Smooth muscle cell of the pulmonary artery (primary cell): ENCODE results near the gene OR13C3. TPM values are rescaled to one million over a fixed set of nuclear protein-coding genes. Genes with fewer than 3 reads are reported as not detected.

Source experiments
- total RNA-seq: library from RNA; depleted of rRNA; stranded (reverse); fragments of >200 nt; gene quantifications from 2 replicates; pipeline ENCODE4 v1.2.3, GENCODE V29; 2014

The OR13C3 gene
- total RNA-seq, result 0.07 TPM in 1 of 2 replicates, not detected in the other

GRCh38 chr9:104536756-104537155 lies at the start of gene OR13C3:
Gene OR13C3, minus strand, starts transcription at chr9:104536856. Its CDS starts 133 bp downstream, at chr9:104536723.

DNA sequence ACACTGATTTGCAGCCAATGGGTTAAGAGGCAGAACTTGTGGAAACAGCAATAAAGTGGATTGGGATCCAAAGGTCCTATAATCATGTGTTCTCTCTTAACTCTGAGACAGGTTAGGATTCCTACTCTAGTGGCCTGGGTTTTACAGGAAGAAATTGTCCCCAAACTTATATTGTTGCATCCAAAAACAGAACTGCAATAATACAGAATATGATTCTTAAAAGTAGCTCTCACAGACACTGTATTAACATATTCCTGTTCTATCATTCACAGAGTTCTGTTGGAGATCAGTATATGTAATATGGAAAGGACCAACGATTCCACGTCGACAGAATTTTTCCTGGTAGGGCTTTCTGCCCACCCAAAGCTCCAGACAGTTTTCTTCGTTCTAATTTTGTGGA lies 32.2 kb upstream of the OR13C3 start, which contains the start of gene OR13C8:
Gene OR13C8 (plus strand): TSS at position 301 of the 400 bp plus-strand sequence. CDS start 0 bp downstream, at position 301.

GRCh38 chr9:104527109-104527508 lies 9.5 kb downstream of the OR13C3 start, which contains the start of gene OR13C4:
Gene OR13C4, minus strand, starts transcription at chr9:104527209. Its CDS starts 0 bp downstream, at chr9:104527209.

GRCh38 chr9:104503963-104504362 lies 32.7 kb downstream of the OR13C3 start, which contains the start of gene OR13F1:
Gene OR13F1, plus strand, starts transcription at chr9:104504263. Its CDS starts 0 bp downstream, at chr9:104504263.

Other genes starting within 250 kb of the OR13C3 start
- gene OR13F1, start 32.6 kb downstream of the OR13C3 start, total RNA-seq, result not detected in 2 replicates
- not detected in 2 replicates for gene OR13C4, start 9.6 kb downstream of the OR13C3 start, total RNA-seq
- gene OR13C8, start 32.3 kb upstream of the OR13C3 start, total RNA-seq, result not detected in 2 replicates
- gene OR13C5, start 62.6 kb upstream of the OR13C3 start, total RNA-seq, result 0.13 TPM in 1 of 2 replicates, not detected in the other
- gene OR13C2, start 68.8 kb upstream of the OR13C3 start, total RNA-seq, result 0.20 TPM in 1 of 2 replicates, not detected in the other
- gene OR13C9, start 81.3 kb upstream of the OR13C3 start, total RNA-seq, result 0.10 TPM in 1 of 2 replicates, not detected in the other
- not detected in 2 replicates for gene OR13D1, start 157.7 kb upstream of the OR13C3 start, total RNA-seq
- 47.2 and 48.7 TPM in 2 replicates for gene NIPSNAP3A, start 210.8 kb upstream of the OR13C3 start, total RNA-seq
- 1.2 and 1.3 TPM in 2 replicates for gene NIPSNAP3B, start 227.3 kb upstream of the OR13C3 start, total RNA-seq